H1 (cell line): ENCODE data around the gene HOXD12.

ENCODE experiments used
- EZH2 ChIP-seq: fragments of 200-600 bp; sonication (generic); IDR thresholded peaks from 2 replicates; pipeline ENCODE4 v1.7.1; 2012; ENCODE audit warnings: low read depth, mild to moderate bottlenecking, moderate library complexity, low read length, inconsistent platforms; ENCODE audit not compliant: severe bottlenecking
- RAD21 ChIP-seq, 2 experiments: IDR thresholded peaks in 1 of 2; conservative IDR thresholded peaks in 1 of 2; 2 replicates each; pipeline ENCODE4 v1.6.1; 2011; ENCODE audit warnings: low read depth in 2 of 2, low read length in 2 of 2, improper control_type of control experiment in 1 of 2, inconsistent platforms in 1 of 2, mild to moderate bottlenecking in 1 of 2, moderate library complexity in 1 of 2
- TF ChIP-seq, protein P1 (sequence below), 3 experiments: IDR thresholded peaks; 1 replicate in 2 of 3; 2 replicates in 1 of 3; pipeline versions ENCODE4 v1.5.1 to v1.6.1; 2011; ENCODE audit warnings: low read length in 3 of 3, mild to moderate bottlenecking in 3 of 3, inconsistent platforms in 2 of 3, low read depth in 1 of 3, moderate library complexity in 1 of 3; ENCODE audit not compliant: insufficient read depth in 1 of 3; ENCODE audit errors: control extremely low read depth in 1 of 3
- TF ChIP-seq, protein P2 (sequence below): IDR thresholded peaks from 2 replicates; pipeline ENCODE4 v1.6.1; 2012; ENCODE audit warnings: inconsistent platforms

DNA sequence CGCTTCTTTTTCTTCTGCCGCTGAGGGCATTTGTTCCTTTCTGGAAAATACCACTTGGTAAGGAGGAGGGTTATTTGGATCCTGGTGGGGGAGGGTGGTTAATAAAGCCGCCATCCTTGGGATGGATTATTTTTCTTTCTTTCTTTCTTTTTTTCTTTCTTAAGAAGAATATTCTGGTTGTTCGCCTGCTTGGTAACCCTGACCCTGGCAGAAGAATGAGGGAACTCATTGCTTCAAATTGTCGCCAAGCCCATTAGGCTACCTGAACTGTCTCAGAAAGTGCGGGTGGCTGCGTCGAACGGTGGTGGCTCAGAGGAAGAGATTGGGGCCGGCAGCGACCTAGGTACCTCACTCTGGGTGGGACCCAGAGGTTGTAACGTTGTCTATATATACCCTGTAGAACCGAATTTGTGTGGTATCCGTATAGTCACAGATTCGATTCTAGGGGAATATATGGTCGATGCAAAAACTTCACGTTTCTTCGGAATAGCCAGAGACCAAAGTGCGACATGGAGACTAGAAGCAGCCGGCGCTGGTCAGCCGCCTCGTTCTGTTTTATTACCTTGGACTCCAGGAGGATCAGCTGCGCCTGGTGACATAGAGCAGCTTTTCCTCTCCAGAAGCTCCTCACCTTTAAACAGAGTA is 50.5 kb downstream of the HOXD12 start:
- TF ChIP-seq, protein P1, sequence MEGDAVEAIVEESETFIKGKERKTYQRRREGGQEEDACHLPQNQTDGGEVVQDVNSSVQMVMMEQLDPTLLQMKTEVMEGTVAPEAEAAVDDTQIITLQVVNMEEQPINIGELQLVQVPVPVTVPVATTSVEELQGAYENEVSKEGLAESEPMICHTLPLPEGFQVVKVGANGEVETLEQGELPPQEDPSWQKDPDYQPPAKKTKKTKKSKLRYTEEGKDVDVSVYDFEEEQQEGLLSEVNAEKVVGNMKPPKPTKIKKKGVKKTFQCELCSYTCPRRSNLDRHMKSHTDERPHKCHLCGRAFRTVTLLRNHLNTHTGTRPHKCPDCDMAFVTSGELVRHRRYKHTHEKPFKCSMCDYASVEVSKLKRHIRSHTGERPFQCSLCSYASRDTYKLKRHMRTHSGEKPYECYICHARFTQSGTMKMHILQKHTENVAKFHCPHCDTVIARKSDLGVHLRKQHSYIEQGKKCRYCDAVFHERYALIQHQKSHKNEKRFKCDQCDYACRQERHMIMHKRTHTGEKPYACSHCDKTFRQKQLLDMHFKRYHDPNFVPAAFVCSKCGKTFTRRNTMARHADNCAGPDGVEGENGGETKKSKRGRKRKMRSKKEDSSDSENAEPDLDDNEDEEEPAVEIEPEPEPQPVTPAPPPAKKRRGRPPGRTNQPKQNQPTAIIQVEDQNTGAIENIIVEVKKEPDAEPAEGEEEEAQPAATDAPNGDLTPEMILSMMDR (IDR thresholded peaks at IDR 0.05; ENCODE audit: control extremely low read depth in 1 of 3, insufficient read depth in 1 of 3, low read depth in 1 of 3, low read length in 3 of 3), result no peak
- peak; percentile 81 for TF ChIP-seq EZH2
- no peak for TF ChIP-seq RAD21 (IDR thresholded peaks at IDR 0.05 in 1 of 2, conservative IDR thresholded peaks at IDR 0.05 in 1 of 2; ENCODE audit: low read depth in 2 of 2, low read length in 2 of 2)
- TF ChIP-seq, protein P2, sequence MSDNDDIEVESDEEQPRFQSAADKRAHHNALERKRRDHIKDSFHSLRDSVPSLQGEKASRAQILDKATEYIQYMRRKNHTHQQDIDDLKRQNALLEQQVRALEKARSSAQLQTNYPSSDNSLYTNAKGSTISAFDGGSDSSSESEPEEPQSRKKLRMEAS, result no peak
